ENCODE data around the gene EPB41L2.

EPB41L2 gene

DNA sequence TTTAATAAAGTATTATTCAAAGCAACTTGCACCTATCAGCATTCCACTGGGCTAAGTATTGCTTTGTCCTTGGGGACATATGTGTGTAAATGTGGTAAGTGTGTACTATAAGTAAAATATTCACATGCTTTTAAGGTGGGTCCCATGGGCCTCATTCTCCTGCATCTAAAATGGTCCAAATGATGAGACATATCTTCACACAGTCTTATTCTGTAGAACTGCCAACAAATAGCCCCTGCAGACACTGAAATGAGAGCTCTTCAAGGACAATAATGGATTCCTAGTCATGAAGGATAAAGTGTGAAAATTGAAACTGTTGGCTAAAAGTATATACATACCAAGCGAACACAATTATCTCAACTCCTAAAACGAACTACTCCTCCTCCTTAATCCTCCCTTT, 154.1 kb downstream of the EPB41L2 start:
- no peak for DNase-seq (ENCODE audit: low spot score)

- no peak for DNase-seq (ENCODE audit: low spot score)
Measured at GRCh38 chr6:130908188-130908587, 154.9 kb downstream of the EPB41L2 start.

DNA sequence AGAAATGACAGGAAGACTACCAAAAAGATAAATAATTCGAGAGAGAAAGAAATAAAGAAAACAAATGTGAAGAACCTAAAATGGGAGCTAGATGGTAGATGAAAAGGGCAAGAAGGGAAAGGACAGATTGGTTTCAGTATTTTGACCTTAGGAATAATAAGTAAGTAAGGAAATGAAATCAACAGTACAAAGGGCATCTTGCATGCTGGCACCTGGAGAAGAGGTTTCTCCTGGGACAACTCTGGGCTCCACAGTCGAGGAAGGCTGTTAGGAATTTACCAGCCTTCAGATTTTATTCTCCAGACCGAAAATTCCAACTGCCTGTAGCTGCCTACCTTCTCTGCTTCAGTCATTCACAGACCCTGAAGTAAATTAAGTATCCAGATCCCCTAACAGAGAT, 155.4 kb downstream of the EPB41L2 start:
- DNase-seq (ENCODE audit: low spot score), result no peak

DNA sequence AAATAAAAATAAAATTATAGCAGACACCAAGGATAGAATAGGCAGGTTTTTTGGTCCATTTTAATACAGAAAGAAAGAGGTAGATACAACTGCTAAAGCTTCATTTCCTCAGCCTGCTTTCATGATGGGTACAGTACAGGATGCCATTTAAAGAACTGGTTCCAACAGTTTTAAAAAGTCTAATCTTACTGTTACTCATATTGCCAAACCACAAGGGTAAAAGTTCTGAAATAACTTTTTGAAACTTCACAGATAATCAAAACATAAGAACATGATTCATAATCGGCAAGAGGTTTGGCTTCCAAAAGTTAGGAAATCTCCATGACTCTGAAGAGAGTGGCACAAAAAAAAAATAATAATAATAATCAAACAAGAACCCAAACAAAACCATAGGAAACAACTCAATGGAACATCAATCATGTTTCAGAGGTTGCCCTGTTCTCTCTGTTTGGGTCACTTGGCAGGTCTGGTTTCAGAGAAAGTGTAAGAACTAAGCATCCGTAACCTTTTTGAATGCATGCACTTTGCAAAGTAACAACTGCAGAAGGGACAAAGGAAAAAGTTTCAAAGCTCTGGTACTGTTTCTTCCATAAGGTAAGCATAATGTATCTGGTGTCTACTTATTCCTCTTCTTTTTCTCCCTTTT, 156.2 kb downstream of the EPB41L2 start:
- no peak for DNase-seq (ENCODE audit: low spot score)

DNA sequence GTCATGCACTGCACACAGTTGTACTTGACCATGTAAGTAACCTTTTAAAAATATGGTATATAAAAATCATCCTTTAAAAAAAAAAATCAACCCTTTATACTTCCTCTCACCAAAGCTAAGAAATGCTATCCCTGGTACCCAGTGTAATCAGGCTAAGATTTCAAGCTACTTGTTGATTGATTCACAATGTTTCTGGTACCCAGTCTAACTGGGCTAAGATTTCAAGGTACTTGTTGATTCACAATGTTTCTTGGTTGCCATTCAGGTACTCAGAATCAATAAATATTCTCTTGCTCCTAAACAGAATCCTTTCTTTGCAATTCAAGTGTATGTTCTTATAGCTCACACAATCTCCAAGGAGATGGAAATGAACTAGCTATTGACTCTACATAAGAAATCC, 159.4 kb downstream of the EPB41L2 start:
- no peak for DNase-seq (ENCODE audit: low spot score)

DNA sequence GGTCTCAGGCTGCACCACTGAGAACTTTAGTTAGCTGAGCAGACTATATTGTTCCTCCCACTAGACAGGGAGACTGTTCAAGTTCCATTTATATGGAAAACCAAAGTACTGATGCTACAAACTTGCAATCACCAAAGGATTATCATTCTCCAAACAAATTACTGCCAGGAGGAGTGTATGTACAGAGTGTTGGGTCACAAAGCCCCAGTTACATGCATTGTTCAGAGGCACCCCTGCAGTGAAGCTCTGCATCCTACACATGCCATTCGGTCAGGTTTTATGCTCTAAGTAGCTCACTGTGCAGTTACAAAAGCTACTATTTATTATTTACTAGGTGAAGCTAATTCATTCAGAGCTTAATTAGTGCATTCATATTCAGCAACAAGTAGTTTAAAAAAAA, 160.0 kb downstream of the EPB41L2 start:
- no peak for DNase-seq (ENCODE audit: low spot score)

- DNase-seq (ENCODE audit: low spot score), result no peak
Measured at GRCh38 chr6:130900913-130901312, 162.1 kb downstream of the EPB41L2 start.

DNA sequence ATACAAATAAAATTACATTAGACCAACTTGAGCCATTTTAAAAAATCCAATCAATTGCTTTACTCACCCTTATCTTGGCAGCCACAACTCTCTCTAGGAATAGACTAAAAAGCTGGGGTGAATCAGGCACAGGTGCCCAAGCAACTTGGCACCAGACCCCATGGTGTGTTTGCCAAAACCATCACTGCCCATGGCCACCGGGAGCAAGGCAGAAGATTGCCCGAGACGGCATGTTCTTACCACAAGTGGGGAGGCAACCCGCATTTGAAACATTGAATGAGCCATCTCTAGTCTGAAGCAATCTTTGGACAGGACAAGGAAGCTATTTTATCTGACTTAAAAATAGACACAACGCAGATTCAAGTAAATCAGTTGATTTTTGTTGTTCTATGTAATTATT, 166.8 kb downstream of the EPB41L2 start:
- no peak for DNase-seq (ENCODE audit: low spot score)

GRCh38 chr6:130895516-130895915, 167.5 kb downstream of the EPB41L2 start:
- DNase-seq (ENCODE audit: low spot score), result no peak

GRCh38 chr6:130893766-130894165, 169.3 kb downstream of the EPB41L2 start:
- no peak for DNase-seq (ENCODE audit: low spot score)

- DNase-seq (ENCODE audit: low spot score), result no peak
Measured at GRCh38 chr6:130893277-130893676, 169.8 kb downstream of the EPB41L2 start.

DNA sequence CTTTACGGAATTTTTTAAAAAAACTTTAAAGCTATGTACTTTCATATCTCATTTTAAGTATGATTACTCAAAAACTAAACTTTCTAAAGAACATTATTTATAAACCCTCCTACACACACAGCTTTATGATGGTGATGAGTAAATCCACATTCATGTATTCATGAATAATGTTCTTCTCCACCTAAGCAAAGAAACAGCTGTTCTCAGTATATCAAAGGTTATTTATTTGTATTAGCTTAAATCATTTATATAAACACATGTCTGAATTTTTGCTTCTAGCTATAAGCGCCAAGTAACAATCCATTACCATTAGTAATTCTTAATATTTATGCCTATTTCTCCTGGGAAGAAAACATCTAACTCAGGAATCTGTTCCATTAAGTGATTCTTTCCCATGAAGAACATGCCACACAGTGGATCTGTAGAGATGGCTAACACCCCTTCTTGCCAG, 172.5 kb downstream of the EPB41L2 start:
- DNase-seq (ENCODE audit: low spot score), result no peak

GRCh38 chr6:130889423-130889822, 173.6 kb downstream of the EPB41L2 start:
- DNase-seq (ENCODE audit: low spot score), result no peak

GRCh38 chr6:130888246-130888645, 174.8 kb downstream of the EPB41L2 start:
- DNase-seq (ENCODE audit: low spot score), result no peak

DNA sequence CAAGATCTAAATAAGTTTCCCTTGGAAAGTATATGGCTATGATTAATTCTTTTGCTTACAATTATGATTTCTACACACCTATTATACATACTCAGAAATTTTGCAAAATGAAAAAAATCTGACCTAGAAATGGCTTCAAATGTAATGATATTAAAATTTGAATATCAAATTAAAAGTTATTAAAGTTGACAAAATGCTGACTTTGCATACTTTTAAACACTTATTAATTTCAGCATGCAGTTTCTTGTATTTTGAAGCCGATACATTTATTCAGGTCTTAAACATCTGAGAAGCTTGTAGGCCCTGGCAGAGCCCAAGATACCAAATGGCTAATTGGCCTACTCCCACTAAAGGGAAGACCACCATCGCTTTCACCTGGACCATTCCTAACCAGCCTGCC, 176.1 kb downstream of the EPB41L2 start:
- DNase-seq (ENCODE audit: low spot score), result no peak

DNA sequence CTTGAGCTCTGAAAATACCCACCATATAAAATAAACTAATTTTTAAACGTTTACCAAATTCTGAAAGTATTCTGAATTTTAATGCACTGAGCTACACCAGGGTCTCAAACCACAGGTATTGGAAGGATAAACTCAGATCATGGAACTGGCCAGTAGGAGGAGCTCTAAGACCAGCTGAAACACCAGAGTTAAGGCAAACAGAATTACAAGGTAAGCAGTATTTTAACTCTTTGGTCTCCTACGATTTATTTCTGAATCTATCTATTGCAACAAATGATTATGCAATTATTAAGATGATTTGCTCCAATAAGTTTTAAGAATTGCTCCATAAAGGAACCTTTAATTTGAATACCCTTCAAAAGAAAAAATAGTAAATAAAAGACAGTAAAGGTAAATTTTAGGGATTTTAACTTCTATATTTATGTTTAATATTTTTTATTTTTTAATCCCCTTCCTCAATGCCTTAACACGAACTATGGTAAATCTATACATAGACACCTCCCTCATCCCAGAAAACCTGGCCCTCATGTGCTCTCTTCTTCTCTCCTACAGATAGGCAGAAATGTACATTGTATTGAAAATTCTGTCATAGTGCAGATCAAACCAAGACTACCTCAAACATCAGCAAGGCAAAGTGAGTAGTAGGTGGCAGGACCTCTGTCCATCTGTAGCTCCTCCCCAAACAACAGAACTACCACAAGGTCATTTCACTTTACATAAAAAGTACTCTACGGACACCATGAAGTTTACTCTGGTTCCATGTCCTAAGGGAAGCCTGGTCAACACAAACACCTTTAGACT, 177.5 kb downstream of the EPB41L2 start:
- peak; percentile 83 for DNase-seq (ENCODE audit: low spot score)

GRCh38 chr6:130882370-130882769, 180.7 kb downstream of the EPB41L2 start:
- DNase-seq (ENCODE audit: low spot score), result no peak

- no peak for DNase-seq (ENCODE audit: low spot score)
Measured at GRCh38 chr6:130879826-130880225, 183.2 kb downstream of the EPB41L2 start.

GRCh38 chr6:130873746-130874145, 189.3 kb downstream of the EPB41L2 start:
- no peak for DNase-seq (ENCODE audit: low spot score)

DNA sequence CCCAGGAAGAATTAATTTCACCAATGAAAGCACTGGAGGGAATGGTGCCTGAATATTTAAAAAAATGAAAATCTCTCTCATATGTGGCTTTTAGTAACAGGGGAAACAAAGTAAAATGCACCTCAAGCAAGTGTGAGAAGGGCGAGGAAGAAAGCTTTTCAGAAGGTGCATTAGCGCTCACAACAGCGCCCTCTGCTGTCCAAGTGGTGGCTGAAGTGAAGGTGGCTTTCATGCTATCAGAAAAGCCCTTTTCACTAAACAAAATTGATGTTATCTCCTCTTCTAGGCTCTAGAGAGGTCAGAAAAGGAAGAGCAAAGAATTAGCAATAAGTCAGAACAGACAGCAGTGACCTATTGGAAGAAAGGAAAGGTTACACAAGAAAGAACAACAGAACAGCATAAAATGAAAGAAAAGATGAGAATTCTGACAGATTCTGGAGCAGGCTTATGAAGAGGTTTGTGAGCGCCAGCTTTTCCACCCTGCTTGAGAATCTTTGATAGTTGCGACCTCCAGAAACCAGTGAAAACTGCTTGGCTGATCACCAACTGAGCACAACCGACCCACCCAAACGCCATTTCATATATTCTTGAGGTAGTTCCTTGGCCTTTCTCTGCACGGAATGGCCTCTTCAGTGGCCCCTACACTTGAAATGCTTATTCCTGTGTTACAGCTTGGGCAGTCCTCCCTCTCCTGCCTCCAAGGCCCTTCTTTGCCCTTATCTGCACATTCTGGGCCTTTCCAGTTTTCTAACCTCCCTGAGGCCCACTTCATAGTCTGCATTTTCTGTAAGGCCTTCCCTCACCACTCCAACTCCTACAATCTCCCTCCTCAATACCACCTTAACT, 190.6 kb downstream of the EPB41L2 start:
- peak; percentile 72 for DNase-seq (ENCODE audit: low spot score)

DNA sequence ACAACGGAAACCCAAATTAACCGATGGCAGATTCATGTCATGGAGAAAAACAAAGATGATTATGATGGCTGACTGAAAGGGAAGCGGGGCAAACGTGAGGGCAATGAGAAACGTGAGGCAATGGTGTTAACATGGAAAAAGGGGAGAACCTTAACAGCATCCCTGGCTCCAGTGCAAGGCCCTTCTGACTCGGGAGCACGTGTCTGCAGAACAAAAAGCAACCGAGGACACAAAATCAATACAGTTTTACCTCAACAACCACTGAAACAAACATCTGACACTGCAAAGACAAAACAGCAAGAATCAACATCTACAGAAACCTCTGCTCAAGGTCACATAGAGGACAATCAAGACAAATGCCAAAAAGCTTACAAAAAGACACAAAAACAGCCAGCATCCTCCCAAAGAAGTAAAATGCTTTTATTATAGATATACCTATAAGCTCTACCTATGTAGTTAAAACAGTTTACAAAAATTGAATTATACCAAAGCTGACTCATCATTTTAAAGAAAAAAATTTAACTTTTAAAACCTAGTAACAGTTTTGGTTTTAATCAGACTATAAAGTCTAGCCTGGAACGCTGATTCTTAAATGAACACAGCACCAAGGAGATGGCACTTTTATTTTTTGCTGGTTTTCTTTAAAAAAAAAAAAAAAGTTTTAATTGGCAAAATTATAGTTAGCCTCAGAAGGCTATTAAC, 192.7 kb downstream of the EPB41L2 start:
- no peak for DNase-seq (ENCODE audit: low spot score)

- DNase-seq (ENCODE audit: low spot score), result no peak
Measured at GRCh38 chr6:130869681-130870080, 193.4 kb downstream of the EPB41L2 start.

Measured in CD4-positive, alpha-beta T cell treated with Interleukin-15 for 4 hours (primary cell).